Fibroblast of lung (primary cell): ENCODE data around the gene CNOT2.

ENCODE experiments used
- CTCF ChIP-seq, 2 donors: IDR thresholded peaks in 1 of 2; conservative IDR thresholded peaks in 1 of 2; 1 replicate in 1 of 2; 2 replicates in 1 of 2; pipeline ENCODE4 v1.5.1; 2011 to 2012; ENCODE audit warnings: low read length in 2 of 2, control low read depth in 1 of 2, inconsistent platforms in 1 of 2, low read depth in 1 of 2, mild to moderate bottlenecking in 1 of 2
- EZH2 ChIP-seq: IDR thresholded peaks from 2 replicates; pipeline ENCODE4 v1.5.1; 2012; ENCODE audit warnings: low read length, control low read depth, mild to moderate bottlenecking; ENCODE audit errors: missing control alignments

- no peak for TF ChIP-seq CTCF (conservative IDR thresholded peaks at IDR 0.05 in 1 of 2, IDR thresholded peaks at IDR 0.05 in 1 of 2; ENCODE audit: low read depth in 1 of 2, low read length in 2 of 2)
- no peak for TF ChIP-seq EZH2
Observed at GRCh38 chr12:70393787-70394499, 150.7 kb downstream of the CNOT2 start.
